ENCODE measurements around the gene WNT2.

Gene WNT2

DNA sequence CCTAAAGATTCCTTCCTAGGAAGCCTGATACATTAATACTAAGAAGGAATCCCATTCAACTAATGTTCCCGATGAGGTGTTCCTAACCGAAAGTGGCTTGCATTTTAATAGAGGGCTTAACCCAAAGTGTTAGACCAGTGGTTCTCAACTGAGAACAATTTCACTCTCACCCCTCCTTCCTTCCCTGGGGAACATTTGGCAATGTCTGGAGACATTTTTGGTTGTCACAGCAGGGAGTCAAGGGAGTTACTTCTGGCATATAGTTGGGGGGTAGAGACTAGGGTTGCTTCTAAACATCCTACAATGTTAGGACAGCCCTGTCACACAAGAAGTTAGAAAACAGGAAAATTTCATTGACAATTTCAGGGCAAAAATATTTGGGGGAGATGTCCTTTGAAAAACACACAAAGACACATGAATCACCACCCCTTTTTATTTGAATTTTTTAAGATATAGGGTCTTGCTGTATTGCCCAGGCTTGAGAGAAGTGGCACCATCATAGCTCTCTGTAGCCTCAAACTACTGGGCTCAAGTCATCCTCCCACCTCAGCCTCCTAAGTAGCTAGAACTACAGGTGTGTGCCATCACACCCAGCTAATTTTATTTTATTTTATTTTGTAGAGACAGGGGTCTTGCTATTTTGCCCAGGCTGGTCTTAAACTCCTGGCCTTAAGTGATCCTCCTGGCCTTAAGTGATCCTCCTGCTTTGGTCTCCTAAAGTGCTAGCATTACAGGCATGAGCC lies 50.7 kb downstream of the WNT2 start:
- no peak overlapping the region for H3K4me3 ChIP-seq (ENCODE audit: low read length, poor library complexity, severe bottlenecking)
- H2AFZ ChIP-seq (ENCODE audit: low read length) = no peak overlapping the region
- no peaks in the 10 kb centered on the region for H3K9me2 ChIP-seq (replicated peaks; ENCODE audit: low read depth, low read length)
- no peak overlapping the region for H3K9ac ChIP-seq (ENCODE audit: low read depth, low read length, poor library complexity, severe bottlenecking)
- no peaks in the 10 kb centered on the region for H4K20me1 ChIP-seq (ENCODE audit: insufficient read depth, low read length, poor library complexity, severe bottlenecking)
- no peaks in the 10 kb centered on the region for H3K36me3 ChIP-seq (ENCODE audit: insufficient read depth, low read length)
- peaks cover 5% of the 10 kb centered on the region for H3K27me3 ChIP-seq (ENCODE audit: insufficient read depth, low read length, poor library complexity, severe bottlenecking)
- no peak overlapping the region for H3K4me2 ChIP-seq (ENCODE audit: low read depth, low read length, poor library complexity, severe bottlenecking)
- H3K4me1 ChIP-seq (ENCODE audit: insufficient read depth, low read length, poor library complexity, severe bottlenecking) = no peaks in the 10 kb centered on the region
- no peaks in the 10 kb centered on the region for H3K9me3 ChIP-seq (ENCODE audit: insufficient read depth, low read depth, low read length)
- H3F3A ChIP-seq (ENCODE audit: low read depth) = no peaks in the 10 kb centered on the region
- TF ChIP-seq EZH2phosphoT487 (IDR thresholded peaks at IDR 0.05; ENCODE audit: borderline replicate concordance) = no peak
- TF ChIP-seq, protein P1, sequence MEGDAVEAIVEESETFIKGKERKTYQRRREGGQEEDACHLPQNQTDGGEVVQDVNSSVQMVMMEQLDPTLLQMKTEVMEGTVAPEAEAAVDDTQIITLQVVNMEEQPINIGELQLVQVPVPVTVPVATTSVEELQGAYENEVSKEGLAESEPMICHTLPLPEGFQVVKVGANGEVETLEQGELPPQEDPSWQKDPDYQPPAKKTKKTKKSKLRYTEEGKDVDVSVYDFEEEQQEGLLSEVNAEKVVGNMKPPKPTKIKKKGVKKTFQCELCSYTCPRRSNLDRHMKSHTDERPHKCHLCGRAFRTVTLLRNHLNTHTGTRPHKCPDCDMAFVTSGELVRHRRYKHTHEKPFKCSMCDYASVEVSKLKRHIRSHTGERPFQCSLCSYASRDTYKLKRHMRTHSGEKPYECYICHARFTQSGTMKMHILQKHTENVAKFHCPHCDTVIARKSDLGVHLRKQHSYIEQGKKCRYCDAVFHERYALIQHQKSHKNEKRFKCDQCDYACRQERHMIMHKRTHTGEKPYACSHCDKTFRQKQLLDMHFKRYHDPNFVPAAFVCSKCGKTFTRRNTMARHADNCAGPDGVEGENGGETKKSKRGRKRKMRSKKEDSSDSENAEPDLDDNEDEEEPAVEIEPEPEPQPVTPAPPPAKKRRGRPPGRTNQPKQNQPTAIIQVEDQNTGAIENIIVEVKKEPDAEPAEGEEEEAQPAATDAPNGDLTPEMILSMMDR (conservative IDR thresholded peaks at IDR 0.05; ENCODE audit: low read length) = no peak
- no peaks in the 10 kb centered on the region for H3K79me2 ChIP-seq (ENCODE audit: insufficient read depth, low read length)

DNA sequence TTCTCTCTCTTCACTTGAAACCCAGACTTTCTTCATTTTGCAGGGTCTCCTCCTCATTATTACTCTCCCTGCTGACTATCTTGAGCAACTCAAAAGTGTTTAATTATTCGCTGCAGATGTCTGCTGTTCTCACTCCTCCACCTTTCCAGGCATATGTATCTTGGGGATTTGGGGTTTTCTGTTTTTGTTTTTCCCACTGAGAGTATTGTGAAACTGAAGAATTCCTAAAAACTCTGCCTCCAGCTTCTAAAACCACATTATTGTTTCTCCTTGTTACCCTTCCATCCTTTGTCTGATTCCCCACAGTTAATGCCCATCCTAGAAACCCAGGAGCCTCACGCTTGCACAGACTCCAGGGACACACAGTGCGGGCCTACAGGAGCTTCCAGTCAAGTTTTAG lies 51.3 kb downstream of the WNT2 start:
- Histone ChIP-seq H3K79me2 (ENCODE audit: insufficient read depth, low read length) (no peaks in the 10 kb centered on the region), H3K4me3 (ENCODE audit: low read length, poor library complexity, severe bottlenecking) (no peak overlapping the region), H3K9me3 (ENCODE audit: insufficient read depth, low read depth, low read length) (no peaks in the 10 kb centered on the region), H3K4me2 (ENCODE audit: low read depth, low read length, poor library complexity, severe bottlenecking) (no peak overlapping the region), H3K4me1 (ENCODE audit: insufficient read depth, low read length, poor library complexity, severe bottlenecking) (no peaks in the 10 kb centered on the region), H3F3A (ENCODE audit: low read depth) (no peaks in the 10 kb centered on the region), H4K20me1 (ENCODE audit: insufficient read depth, low read length, poor library complexity, severe bottlenecking) (no peaks in the 10 kb centered on the region), H3K36me3 (ENCODE audit: insufficient read depth, low read length) (no peaks in the 10 kb centered on the region), H2AFZ (ENCODE audit: low read length) (no peak overlapping the region), H3K9me2 (replicated peaks; ENCODE audit: low read depth, low read length) (no peaks in the 10 kb centered on the region), H3K27me3 (ENCODE audit: insufficient read depth, low read length, poor library complexity, severe bottlenecking) (peaks cover 5% of the 10 kb centered on the region), H3K9ac (ENCODE audit: low read depth, low read length, poor library complexity, severe bottlenecking) (no peak overlapping the region)
- TF ChIP-seq, protein P1 (conservative IDR thresholded peaks at IDR 0.05; ENCODE audit: low read length) = no peak
- no peak for TF ChIP-seq EZH2phosphoT487 (IDR thresholded peaks at IDR 0.05; ENCODE audit: borderline replicate concordance)

DNA sequence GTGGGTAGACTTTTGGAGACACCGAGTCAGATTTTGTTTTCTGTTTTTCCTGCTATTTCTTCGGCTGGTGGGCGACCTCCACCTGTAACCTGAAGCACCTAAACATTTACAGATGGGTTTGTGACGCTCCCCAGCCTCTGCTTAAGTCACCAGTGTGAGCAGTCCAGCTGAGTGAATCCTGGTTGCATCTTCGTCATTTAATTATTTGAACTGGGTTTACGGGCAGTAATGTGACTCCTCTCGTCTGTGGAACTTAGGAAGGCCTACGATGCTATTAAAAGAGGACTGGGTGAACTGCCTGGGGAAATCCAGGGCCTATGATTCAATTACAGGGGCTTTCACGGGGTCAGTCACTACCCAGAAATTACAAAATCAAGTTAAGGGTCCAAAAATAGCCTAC lies 52.5 kb downstream of the WNT2 start:
- Histone ChIP-seq H3K9ac (ENCODE audit: low read depth, low read length, poor library complexity, severe bottlenecking) (no peak overlapping the region), H3K4me1 (ENCODE audit: insufficient read depth, low read length, poor library complexity, severe bottlenecking) (no peaks in the 10 kb centered on the region), H3K9me2 (replicated peaks; ENCODE audit: low read depth, low read length) (no peaks in the 10 kb centered on the region), H3K36me3 (ENCODE audit: insufficient read depth, low read length) (no peaks in the 10 kb centered on the region), H3K27me3 (ENCODE audit: insufficient read depth, low read length, poor library complexity, severe bottlenecking) (peaks cover 5% of the 10 kb centered on the region), H4K20me1 (ENCODE audit: insufficient read depth, low read length, poor library complexity, severe bottlenecking) (no peaks in the 10 kb centered on the region), H3K4me3 (ENCODE audit: low read length, poor library complexity, severe bottlenecking) (no peak overlapping the region), H3K9me3 (ENCODE audit: insufficient read depth, low read depth, low read length) (no peaks in the 10 kb centered on the region), H3K4me2 (ENCODE audit: low read depth, low read length, poor library complexity, severe bottlenecking) (no peak overlapping the region), H2AFZ (ENCODE audit: low read length) (no peak overlapping the region), H3K79me2 (ENCODE audit: insufficient read depth, low read length) (no peaks in the 10 kb centered on the region), H3F3A (ENCODE audit: low read depth) (no peaks in the 10 kb centered on the region)
- TF ChIP-seq, protein P1 (conservative IDR thresholded peaks at IDR 0.05; ENCODE audit: low read length) = no peak
- TF ChIP-seq EZH2phosphoT487 (IDR thresholded peaks at IDR 0.05; ENCODE audit: borderline replicate concordance) = no peak

Measured in Loucy (cell line).